Globus pallidus (tissue), 1 donor: ENCODE measurements around the gene CRB2.

Experiments
- DNase-seq: peaks from one replicate; pipeline ENCODE4 v3.0.0-alpha.2; 2015; ENCODE audit warnings: low spot score

CRB2 gene

DNA sequence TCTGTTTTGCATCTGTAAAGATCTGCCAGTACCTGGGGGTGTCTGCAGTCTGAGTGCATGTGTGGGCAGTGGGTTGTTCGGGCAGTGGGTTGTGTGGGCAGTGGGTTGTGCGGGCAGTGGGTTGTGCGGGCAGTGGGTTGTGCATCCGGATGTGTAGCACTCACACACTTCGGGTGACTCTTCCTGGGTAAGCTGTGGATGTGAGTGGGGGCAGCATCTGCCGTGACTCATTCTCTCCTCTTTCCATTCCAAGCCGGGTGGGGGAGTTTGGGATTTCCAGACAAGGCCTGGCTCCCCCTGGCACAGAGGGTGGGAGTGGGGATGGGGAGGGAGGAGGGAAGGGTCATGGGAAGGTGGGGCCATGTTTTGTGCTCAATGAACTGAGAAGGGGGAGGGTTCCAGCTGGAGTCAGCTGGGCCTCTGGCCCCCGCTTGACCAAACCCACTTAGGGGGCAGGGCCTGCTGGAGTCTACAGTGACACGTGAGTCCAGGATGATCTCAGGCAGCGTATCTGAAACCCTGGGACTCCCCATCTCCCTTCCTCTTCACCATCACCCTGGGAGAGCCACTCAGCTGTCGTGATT is 8.3 kb downstream of the CRB2 start:
- peak; percentile 96 for DNase-seq

- no peak for DNase-seq
Measured at GRCh38 chr9:123365287-123365880, 9.4 kb downstream of the CRB2 start.

GRCh38 chr9:123365881-123366528 is 10.0 kb downstream of the CRB2 start:
- no peak for DNase-seq

DNA sequence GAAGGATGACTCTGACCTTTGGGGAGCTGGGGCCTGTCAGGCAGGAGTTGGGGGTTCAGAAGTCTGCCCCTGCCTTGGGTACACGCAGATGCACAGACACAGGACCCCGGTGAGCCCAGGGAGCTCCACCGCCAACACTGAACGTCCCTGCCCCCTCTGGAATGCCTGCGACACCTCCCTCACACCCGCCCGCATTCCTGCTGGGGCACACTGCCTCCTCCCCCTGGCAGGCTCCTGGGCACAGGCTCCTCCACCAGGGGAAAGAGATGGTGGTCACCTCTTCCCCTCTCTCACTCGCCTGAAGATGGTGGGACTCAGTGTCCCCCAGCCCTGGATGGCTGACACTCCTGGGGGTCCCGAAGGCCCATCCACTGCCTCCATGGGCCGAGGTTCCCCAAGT is 12.0 kb downstream of the CRB2 start:
- no peak for DNase-seq

DNA sequence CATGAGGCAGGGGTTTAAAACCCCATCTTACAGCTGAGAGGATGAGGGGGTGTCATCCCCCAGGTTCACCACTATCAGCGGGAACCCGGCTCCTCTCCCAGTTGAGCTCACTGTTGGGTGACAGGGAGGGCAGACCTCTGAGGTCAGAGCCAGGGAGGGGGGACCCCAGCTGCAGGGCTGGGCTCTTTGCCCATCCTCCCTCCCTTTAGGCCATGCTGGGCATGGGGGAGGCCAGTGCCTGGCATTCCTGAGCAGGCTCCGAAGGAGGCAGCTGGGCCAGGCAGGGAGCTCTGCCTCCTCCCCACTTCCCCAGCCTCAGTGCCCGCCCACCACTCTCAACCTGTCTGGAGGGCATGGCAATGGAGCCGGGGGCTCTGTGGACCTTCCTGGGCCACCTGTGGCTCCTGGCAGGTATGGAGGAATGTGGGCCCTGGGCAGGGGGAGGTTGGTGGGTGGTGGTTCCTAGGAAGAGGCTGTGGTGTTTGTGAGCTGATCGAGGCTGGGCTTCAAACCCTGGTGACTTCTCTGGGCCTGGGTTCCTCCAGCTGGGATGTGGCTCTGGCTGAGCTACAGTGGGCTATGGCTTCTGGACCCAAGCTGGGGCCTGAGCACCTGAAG is 12.6 kb downstream of the CRB2 start:
- DNase-seq: peak; percentile 93

DNA sequence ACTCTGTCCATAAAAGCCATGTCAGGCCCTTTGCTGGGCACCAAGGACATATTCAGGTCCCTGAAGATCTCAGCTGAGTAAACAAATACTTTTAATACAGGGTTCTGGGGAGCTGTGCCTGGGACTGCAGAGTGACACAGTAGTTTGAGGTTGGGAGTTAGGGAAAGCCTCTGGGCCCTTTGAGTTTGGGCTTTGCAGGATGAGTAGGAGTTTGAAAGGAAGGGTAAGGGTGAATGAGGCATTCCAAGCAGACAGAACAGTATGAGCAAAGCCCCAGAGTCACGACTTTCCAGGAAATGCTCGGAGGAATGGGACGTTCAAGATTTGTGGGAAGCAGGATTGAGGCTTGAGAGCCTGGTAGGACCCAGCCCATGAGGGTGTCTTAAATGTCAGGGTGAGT is 13.3 kb downstream of the CRB2 start:
- no peak for DNase-seq

DNA sequence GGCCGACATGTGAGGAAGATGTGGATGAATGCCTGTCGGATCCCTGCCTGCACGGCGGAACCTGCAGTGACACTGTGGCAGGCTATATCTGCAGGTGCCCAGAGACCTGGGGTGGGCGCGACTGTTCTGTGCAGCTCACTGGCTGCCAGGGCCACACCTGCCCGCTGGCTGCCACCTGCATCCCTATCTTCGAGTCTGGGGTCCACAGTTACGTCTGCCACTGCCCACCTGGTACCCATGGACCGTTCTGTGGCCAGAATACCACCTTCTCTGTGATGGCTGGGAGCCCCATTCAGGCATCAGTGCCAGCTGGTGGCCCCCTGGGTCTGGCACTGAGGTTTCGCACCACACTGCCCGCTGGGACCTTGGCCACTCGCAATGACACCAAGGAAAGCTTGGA is 14.1 kb downstream of the CRB2 start:
- DNase-seq: no peak

DNA sequence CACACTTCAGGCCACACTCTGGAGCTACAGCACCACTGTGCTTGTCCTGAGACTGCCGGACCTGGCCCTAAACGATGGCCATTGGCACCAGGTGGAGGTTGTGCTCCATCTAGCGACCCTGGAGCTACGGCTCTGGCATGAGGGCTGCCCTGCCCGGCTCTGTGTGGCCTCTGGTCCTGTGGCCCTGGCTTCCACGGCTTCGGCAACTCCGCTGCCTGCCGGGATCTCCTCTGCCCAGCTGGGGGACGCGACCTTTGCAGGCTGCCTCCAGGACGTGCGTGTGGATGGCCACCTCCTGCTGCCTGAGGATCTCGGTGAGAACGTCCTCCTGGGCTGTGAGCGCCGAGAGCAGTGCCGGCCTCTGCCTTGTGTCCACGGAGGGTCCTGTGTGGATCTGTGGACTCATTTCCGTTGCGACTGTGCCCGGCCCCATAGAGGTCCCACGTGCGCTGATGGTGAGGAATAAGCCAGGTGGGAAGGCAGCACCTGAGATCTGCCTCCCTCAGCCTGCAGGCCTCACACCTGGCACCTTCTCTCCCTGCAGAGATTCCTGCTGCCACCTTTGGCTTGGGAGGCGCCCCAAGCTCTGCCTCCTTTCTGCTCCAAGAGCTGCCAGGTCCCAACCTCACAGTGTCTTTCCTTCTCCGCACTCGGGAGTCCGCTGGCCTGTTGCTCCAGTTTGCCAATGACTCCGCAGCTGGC is 14.7 kb downstream of the CRB2 start:
- DNase-seq: no peak

GRCh38 chr9:123371228-123371584 is 15.2 kb downstream of the CRB2 start:
- DNase-seq: no peak

DNA sequence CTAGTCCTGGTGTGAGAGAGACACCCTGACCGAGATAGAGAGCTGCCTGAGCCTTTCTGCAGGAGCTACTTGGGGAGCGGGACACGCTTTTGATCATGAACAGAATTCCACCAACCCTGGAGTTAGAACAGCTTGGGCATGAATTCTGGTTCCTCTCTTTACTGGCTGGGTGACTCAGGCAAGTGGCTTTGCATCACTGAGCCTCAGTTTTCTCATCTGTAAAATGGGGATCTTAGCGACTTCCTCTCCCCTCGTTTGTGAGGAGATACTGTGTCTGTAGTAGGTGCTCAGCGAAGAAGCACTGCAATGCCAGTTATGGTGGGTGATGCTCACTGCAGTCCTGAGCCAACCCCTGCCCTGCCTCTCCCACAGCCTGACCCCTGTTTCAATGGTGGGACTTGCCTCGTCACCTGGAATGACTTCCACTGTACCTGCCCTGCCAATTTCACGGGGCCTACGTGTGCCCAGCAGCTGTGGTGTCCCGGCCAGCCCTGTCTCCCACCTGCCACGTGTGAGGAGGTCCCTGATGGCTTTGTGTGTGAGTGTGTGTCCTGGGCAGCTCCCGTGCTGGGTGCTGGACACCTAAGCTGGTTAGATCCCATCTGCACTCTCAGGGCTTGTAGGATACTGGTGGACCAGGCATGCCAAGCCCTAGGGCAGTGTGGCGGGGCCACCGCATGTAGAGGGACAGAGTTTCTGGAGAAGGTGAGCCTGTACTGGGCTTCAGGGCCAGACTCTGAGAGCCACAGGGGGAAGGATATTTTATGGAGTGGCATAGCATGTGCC is 16.0 kb downstream of the CRB2 start:
- DNase-seq: no peak

DNA sequence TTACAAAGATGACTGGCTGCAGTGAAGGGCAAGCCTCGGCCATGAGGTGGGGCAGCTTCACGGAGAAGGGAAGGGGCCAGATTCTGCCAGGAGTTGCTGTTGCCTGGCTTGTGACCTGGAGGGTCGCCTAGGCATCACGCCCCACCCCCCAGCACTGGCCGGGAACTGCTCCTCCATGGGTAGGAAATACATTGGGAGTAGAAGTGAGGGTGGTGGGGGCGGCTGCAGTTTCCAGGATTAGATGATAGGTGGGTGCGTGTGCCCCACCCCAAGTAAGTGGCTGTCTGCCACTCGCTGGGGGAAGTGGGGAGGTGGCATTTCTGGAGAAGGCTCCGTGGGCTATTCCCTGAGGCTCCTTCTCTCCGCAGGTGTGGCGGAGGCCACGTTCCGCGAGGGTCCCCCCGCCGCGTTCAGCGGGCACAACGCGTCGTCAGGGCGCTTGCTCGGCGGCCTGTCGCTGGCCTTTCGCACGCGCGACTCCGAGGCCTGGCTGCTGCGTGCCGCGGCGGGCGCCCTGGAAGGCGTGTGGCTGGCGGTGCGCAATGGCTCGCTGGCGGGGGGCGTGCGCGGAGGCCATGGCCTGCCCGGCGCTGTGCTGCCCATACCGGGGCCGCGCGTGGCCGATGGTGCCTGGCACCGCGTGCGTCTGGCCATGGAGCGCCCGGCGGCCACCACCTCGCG is 16.9 kb downstream of the CRB2 start:
- DNase-seq: no peak

- no peak for DNase-seq
Measured at GRCh38 chr9:123373447-123373923, 17.5 kb downstream of the CRB2 start.

- DNase-seq: peak; percentile 55
Measured at GRCh38 chr9:123373946-123374345, 17.9 kb downstream of the CRB2 start.

DNA sequence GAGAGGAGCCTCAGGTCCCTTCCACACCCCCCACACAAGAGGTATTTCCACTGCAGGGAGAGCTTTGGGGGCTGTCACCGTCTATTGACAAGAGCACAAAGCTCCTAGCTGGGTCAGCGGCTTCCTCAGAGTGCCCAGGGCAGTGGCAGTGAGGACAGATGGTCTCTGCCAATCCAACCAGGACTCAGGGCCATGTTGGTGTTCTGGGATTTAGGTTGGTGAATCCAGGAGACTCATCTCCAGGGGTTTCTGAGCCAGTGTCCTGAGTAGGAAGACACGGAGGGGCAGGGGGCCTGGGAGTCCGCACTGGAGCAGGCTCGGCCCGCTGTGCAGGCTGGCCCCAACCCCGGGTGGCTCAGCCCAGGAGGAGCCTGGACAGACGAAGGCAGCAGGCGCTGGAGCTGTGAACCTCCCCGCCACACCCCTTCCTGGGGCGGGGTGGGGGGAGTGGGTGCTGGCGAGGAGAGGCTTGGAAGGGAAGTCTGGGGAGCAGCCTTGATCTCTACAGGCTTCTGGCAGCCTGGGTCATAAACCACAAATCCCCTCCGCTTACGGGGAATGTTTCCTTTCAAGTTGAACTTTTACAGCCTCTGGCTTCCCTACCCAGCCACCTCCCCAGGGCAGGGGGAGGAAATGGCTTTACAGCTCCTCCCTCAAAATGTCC is 19.6 kb downstream of the CRB2 start:
- DNase-seq: no peak

DNA sequence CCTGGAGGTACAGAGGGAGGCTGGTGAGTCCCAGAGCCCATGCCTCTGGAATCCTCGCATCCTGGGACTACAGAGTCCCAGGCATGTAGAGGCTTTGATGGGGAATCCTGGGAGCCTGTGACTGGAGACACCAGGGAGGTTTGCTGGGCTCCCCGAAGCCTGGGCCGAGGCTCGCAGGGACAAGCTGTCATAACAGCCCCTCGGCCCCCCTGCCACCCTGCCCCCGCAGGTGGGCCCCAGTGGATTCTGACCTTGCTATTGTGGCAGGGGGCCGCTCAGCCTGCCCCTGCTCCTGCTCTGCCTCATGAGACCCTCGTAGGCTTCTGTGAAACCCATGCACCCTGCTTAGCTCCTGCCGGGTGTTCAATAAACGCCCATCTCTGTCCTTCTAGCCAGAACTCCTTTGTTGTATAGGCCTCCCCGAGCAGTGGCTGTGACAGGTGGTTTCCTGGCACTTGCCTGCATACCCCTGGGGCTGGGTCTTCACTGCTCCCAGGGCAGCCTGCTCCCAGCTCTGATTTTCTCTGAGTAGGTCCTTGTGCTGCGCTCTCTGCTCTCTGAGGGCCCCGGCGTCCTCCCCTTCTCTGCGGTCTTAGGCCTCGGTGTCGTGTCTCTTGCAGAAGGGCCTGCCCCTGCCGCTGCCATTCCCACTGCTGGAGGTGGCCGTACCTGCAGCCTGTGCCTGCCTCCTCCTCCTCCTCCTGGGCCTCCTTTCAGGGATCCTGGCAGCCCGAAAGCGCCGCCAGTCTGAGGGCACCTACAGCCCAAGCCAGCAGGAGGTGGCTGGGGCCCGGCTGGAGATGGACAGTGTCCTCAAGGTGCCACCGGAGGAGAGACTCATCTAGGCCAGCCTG is 20.4 kb downstream of the CRB2 start:
- no peak for DNase-seq

- DNase-seq: no peak
Measured at GRCh38 chr9:123377211-123377971, 21.4 kb downstream of the CRB2 start.

DNA sequence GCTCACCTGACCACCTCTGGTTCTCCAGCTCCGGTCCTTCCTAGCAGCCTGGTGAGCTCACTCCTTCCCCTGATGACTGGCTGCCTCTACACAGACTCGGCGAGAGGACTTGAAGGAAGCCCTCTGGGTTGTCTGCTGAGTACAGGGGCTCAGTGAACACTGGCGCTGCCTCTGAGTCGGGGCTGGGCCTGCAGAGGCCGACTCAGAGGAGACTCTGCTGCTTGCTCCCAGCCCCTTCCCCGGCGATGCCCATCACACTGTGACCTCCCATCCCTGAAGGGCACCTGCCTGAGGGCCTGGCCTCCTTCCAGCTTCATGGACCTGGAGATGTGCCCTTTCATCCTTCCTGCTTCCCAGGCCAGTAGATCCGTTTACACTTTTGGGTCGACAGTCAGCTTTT is 22.0 kb downstream of the CRB2 start:
- DNase-seq: no peak

DNA sequence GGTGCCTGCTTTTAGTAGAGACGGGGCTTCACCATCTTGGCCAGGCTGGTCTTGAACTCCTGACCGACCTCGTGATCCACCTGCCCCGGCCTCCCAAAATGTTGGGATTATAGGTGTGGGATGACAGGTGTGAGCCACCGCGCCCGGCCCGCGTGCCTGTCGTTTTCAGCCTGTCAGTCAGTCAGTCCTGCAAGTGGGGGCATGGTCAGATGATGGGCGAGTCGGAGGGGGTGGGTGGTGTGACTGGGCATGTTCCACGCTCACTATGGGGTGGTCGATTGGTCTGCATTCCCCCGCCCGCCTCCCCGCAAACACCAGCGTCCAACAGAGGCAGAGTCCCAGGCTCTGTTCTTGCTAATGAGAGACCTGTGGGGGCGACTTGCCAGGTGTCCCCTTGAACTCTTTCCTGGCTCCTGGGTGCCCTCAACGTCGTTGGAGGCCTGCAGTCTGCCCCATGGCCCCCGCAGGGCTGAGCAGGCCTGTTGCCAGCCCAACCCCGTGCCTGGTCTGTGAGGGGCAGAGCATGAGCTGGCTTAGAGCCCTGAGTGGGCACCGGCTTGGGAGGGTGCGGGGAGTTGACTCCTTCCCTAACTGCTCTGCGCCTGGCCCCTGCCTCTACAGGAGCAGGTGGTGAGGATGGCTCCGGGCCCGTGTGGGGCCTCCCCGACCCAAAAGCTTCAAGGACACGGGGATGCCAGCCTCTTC is 23.1 kb downstream of the CRB2 start:
- no peak for DNase-seq
